ENCODE results near the gene ST6GAL1.
"Not testable (repeated sequence)": the region's sequence is repeated elsewhere in the genome, so short reads cannot be mapped to it uniquely, and the experiment has no call there.

ST6GAL1 gene

DNA sequence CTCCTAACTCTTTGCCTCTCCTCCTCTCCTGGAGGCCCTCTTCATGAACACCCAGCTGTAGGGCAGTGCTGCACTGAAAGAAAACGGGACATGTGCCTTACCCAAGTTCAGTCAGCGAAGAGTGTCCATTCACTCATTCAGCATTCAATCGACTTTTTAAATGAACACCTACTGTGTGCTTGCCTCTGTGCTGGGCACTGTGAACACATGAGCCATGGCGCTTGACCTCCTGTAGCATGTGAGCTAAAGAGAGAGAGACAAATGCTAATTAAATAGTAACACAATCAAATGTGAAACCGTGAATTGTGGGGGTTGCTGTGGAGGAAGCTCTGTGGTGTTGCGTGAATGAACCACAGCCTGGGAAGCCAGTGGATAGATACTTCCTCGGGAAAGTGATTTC is 43.4 kb downstream of the ST6GAL1 start:
- DNase-seq: no peak

DNA sequence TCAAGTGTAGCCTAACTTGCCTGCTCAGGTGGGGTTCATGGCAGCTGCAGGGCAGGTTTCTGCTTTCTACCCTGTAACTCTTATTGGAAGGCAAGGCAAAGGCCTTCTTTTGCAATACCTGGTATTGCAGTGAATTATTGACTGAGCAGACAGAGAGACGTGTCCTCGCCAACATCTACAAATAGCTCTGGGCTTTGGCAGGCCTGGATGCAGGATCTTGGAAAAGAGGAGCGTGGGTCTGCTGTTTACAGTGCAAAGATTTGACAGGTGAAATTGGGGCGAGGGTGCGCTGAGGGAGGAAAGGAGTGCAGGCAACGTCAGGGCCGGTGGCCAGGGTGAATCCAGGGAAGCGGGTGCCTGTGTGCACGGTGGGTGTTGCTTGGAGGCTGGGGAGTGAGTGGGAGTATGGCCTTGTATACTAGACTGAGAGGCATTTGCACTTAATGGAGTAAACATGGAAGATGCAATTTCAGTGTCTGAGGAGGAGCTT is 44.5 kb downstream of the ST6GAL1 start:
- DNase-seq: no peak

DNA sequence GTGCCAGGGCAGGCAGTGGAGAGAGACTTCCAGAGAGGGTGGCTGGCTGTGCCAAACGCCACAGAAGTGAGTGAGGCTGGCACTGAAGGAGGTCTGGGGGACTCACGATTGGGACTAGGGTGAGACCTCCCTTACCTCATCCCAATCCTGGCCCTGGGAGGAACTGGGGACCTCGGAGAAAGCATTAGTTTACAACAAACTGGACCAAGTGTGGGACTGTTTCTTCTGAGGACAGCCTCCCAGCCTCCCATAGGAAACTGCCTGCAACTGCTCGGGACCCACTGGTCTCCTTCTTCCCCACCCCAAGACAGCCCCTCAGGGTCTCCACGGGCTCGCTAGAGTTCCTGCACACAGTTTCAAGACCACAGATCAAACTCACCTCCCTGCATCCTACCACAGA is 45.4 kb downstream of the ST6GAL1 start:
- DNase-seq: no peak

GRCh38 chr3:186976837-186977750 is 46.8 kb downstream of the ST6GAL1 start:
- no peak for DNase-seq

DNA sequence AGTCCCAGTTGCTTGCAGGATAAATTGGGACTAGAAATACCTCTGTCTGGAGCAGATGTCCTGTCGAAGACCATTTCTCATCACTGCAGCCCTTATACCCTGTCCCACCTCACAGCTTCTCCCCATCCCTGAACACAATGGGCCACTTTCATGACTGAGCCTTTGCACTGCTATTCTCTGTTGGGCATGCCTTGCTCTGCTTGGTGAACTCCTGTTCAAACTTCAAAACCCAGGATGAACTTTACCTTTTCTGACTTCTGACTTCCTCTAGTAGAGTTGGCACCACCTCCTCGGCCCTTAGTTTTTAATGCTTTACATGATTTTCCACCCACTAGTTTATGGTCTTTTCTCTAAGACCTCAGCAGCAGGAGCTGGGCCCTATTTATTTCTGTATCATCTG is 48.4 kb downstream of the ST6GAL1 start:
- DNase-seq: no peak

- no peak for DNase-seq
These were observed 49.5 kb downstream of the ST6GAL1 start for GRCh38 chr3:186979852-186980251.

GRCh38 chr3:186980989-186981388 is 50.7 kb downstream of the ST6GAL1 start:
- no peak for DNase-seq

- no peak for DNase-seq
These were observed 53.3 kb downstream of the ST6GAL1 start for GRCh38 chr3:186983659-186984058.

DNA sequence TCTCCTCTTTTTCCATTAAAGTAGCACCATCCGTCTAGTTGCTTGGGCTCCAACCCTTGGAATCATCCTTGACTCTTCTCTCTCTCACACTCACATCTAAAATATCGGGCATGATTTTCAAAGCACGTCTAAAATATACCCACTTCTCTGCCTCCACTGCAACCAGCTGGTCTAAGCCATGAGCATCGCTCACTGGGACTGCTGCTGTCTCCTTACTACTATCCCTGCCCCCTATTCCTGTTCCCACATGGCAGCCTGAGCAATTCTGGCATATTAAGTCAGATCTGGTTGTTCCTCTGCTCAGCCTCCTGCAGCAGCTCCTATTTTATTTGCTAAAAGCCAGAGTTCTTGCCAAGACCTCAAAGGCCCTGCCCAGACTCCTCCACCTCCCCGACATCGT is 53.7 kb downstream of the ST6GAL1 start:
- DNase-seq: no peak

DNA sequence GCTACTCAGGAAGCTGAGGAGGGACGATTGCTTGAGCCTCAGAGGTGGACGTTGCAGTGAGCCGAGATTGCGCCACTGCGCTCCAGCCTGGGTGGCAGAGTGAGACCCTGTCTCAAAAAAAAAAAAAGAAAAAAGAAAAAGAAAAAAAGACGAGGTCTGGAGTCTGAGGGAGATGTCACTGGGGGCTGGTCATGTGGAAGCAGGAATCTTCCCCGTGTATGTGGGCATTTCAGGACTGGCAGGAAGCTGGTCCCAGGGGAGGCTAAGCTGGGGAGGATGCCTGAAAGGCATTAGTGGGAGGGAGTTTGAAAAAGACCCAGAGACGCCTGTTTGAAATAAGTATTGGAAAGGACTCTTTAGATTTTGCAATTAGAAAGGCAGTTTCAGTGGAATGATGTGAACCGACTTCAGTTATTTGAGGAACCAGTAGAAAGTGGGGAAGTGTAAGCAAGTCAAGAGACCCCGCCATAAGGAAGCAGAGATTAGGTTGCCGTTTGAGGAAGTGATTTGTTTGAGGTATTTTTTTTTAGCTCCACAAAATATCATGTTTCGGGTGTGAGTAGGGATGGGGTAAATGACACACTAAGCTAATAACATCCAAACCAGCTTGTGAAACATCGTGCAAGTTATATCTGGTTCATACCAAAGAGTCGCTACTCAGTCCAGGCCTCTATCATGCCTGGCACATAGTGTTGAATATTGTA is 55.5 kb downstream of the ST6GAL1 start:
- no peak for DNase-seq

- no peak for DNase-seq
These were observed 56.1 kb downstream of the ST6GAL1 start for GRCh38 chr3:186986406-186986805.

DNA sequence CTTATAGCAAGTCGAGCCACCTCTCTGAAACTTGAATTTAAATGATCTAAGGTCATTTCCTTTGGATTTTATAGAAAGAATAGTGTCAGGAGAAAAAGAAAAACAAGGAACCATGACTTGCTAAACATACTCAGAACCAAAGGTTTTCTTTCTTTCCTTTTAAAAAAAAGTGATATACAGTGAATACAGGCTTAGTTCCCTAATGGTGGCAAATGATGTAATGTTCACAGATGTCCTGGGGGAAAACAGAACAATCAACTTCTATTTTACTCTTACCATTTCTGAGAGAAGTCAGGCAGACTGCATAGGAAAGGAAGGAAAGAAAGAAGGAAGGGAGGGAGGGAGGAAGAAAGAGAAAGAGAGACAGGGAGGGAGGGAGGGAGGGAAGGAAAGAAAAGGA is 56.5 kb downstream of the ST6GAL1 start:
- no peak for DNase-seq

DNA sequence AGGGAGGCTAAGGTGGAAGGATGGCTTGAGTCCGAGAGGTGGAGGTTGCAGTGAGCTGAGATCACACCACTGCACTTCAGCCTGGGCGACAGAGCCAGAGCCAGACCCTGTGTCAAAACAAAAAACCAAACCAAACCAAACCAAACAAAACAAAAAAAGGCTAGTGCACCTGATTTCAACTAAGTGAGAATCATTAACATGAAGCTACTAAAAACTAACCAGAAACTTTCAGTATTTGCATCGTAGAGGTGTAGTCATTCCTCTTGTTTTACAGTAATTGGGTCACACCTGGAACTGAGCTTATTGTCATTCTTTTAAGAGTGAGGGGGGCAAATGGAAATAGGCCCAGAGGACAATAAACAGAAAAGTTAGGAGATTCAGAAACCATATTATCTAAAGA is 58.5 kb downstream of the ST6GAL1 start:
- DNase-seq: no peak

- no peak for DNase-seq
These were observed 59.1 kb downstream of the ST6GAL1 start for GRCh38 chr3:186989429-186989828.

GRCh38 chr3:186990277-186990676 is 60.0 kb downstream of the ST6GAL1 start:
- no peak for DNase-seq

- DNase-seq: no peak
These were observed 60.6 kb downstream of the ST6GAL1 start for GRCh38 chr3:186990878-186991308.

DNA sequence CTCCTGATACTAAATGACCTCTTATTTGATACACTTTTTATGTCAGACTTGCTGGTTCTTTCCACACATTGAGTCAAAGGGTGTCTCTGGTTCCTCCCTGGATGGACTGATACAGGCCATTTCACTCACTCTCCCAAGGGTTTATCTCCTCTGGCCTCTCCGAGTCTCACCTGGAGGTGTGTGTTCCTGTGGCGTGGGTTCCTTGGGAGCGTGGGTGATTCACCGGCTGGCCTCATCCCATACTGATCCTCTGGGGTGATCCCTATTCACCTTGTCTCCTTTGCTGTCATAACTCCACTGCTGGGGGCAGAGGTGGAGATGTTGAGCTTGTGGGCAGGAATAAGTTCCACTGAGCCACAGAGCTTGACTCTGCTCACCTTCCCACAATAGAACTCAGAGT is 61.1 kb downstream of the ST6GAL1 start:
- DNase-seq: no peak

DNA sequence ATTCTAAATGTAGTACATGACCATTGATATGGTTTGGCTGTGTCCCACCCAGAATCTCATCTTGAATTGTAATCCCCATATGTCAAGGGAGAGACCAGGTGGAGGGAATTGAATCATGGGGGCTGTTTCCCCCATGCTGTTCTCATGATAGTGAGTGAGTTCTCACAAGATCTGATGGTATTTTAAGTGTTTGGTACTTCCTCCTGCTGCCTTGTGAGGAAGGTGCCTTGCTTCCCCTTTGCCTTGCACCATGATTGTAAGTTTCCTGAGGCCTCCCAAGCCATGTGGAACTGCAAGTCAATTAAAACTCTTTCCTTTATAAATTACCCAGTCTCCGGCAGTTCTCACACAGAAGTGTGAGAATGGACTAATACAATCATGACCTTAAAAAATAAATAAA is 61.8 kb downstream of the ST6GAL1 start:
- DNase-seq: not testable (repeated sequence)

- no peak for DNase-seq
These were observed 63.0 kb downstream of the ST6GAL1 start for GRCh38 chr3:186993210-186993782.

GRCh38 chr3:186994000-186994955 is 64.0 kb downstream of the ST6GAL1 start:
- DNase-seq: no peak

- no peak for DNase-seq
These were observed 66.0 kb downstream of the ST6GAL1 start for GRCh38 chr3:186996356-186996755.

GRCh38 chr3:186997061-186997460 is 66.7 kb downstream of the ST6GAL1 start:
- DNase-seq: no peak

All from NCI-H1105 (cell line).